ENCODE measurements around the gene EMX1. TPM values are rescaled to one million over a fixed set of nuclear protein-coding genes. Genes with fewer than 3 reads are reported as not detected.
A peak's percentile ranks its signal among the peaks of the same experiment; 100 is the strongest.

Gene EMX1
- under 1 TPM in 1 of 4 donors, not detected in 3; 0.26 TPM for total RNA-seq

GRCh38 chr2:72917138-72917876, at the start of gene EMX1:
EMX1 (plus strand) TSS chr2:72917519; CDS start chr2:72917853, 334 bp downstream.
- peak in 1 of 2 donors; percentile 85 for DNase-seq (ENCODE audit: low spot score in 2 of 2)
- H3K4me3 ChIP-seq (ENCODE audit: low read depth, poor library complexity, severe bottlenecking) = peak within 1 kb of the TSS; percentile 22
- 0 to 1% methylated on average over 23 to 71 of the region's 82 CpGs for WGBS, 2 donors
- no peak for TF ChIP-seq CTCF (IDR thresholded peaks at IDR 0.05)
- no peak for TF ChIP-seq POLR2A (IDR thresholded peaks at IDR 0.05)
- intact Hi-C loops (cut with DNase I; ENCODE audit: low total_unique reads) = no loop called here

- no peak for TF ChIP-seq POLR2A (IDR thresholded peaks at IDR 0.05)
- TF ChIP-seq CTCF (IDR thresholded peaks at IDR 0.05) = no peak
Observed at GRCh38 chr2:72871060-72871459, 46.3 kb upstream of the EMX1 start.

GRCh38 chr2:72871880-72872279, 45.4 kb upstream of the EMX1 start:
- no peak for TF ChIP-seq POLR2A (IDR thresholded peaks at IDR 0.05)
- TF ChIP-seq CTCF (IDR thresholded peaks at IDR 0.05) = no peak
- H3K4me3 ChIP-seq (ENCODE audit: low read depth, poor library complexity, severe bottlenecking) = no peak overlapping the region
- intact Hi-C loops (cut with DNase I; ENCODE audit: low total_unique reads) = no loop called here
- no peak for DNase-seq (ENCODE audit: low spot score in 2 of 2)

More at GRCh38 chr2:72871060-72871459, 46.3 kb upstream of the EMX1 start:
- H3K4me3 ChIP-seq (ENCODE audit: low read depth, poor library complexity, severe bottlenecking) = no peak overlapping the region
- DNase-seq (ENCODE audit: low spot score in 2 of 2) = no peak
- intact Hi-C loops (cut with DNase I; ENCODE audit: low total_unique reads) = no loop called here
- 21 to 27% methylated on average over 1 of the region's 1 CpG for WGBS, 2 donors

- 10 to 11% methylated on average over 4 of the region's 4 CpGs for WGBS, 2 donors
- intact Hi-C loops (cut with DNase I; ENCODE audit: low total_unique reads) = no loop called here
- TF ChIP-seq CTCF (IDR thresholded peaks at IDR 0.05) (no peak), POLR2A (IDR thresholded peaks at IDR 0.05) (no peak)
- H3K4me3 ChIP-seq (ENCODE audit: low read depth, poor library complexity, severe bottlenecking) = no peak overlapping the region
- DNase-seq (ENCODE audit: low spot score in 2 of 2) = peak in 1 of 2 donors; percentile 75
Observed at GRCh38 chr2:72883356-72883962, 33.9 kb upstream of the EMX1 start.

GRCh38 chr2:72886505-72887031, 30.8 kb upstream of the EMX1 start:
- TF ChIP-seq POLR2A (IDR thresholded peaks at IDR 0.05) (no peak), CTCF (IDR thresholded peaks at IDR 0.05) (no peak)

More at GRCh38 chr2:72886505-72887031, 30.8 kb upstream of the EMX1 start:
- no peak for DNase-seq (ENCODE audit: low spot score in 2 of 2)
- WGBS, 2 donors = 31% methylated on average over 7 of the region's 7 CpGs
- H3K4me3 ChIP-seq (ENCODE audit: low read depth, poor library complexity, severe bottlenecking) = peak overlapping the region; percentile 59
- intact Hi-C loops (cut with DNase I; ENCODE audit: low total_unique reads) = no loop called here

Measured in lower leg skin (tissue), 4 donors.